IPS-11a (cell line): ENCODE results near the gene TYW3.

Experiments used
- H3K4me3 ChIP-seq: one replicate; pipeline ENCODE4 v1.5.1; 2013; ENCODE audit warnings: low read depth, low read length, control low read depth

Gene TYW3

DNA sequence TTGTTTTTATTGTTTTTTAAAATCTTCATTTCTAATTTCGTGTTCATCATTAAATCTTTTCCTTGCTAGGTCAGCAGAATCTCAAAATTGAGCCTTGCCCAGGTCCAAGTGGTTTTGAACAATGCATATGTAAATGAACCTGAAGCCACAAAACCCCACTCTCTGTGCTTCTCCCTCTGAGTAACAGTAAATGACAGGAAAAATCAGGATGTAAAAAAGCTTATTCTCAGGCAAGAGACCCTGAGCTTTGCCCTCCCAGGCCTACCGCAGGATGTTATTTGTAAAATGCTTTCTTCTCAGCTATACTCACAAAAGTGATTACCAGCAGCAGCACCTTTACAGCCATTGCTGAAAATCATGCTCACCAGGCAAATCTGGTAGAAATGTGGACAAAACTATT is 47.6 kb downstream of the TYW3 start:
- H3K4me3 ChIP-seq: no peak overlapping the region

DNA sequence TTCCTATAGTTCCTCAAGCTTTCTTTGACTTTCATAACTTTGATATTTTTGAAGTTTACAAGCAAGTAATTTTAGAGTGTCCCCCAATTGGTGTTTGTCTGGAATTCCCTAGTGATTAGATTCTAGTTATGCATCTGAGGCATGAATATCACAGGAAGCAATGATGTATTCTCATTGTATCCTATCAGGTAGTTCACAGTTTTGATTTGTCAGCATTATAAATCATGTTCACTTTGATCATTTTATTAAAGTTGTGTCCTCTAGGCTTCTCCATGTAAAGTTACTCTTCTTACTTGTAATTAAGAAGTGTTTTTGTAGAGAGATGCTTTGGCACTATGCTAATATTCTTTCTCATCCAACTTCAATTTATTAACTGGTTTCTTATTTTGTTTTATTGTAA is 53.0 kb downstream of the TYW3 start:
- no peak overlapping the region for H3K4me3 ChIP-seq

DNA sequence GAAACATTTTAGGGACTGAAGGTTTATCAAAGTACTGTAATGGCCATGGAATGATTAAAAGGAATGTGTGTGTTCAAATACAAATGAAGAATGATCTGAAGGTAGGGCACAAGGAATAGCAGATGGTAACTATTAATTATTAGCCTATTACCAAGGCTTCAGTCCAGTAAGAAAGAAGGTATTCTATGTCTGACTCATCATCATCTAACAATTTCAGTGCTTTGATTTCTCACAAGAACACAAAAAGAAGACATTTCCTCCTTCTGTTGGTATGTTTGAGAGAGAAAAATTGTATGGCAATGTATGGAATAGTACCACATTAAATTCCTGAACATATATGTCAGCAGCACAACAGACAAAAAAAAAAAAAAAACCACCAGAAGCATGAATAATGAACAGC is 57.5 kb downstream of the TYW3 start:
- no peak overlapping the region for H3K4me3 ChIP-seq

DNA sequence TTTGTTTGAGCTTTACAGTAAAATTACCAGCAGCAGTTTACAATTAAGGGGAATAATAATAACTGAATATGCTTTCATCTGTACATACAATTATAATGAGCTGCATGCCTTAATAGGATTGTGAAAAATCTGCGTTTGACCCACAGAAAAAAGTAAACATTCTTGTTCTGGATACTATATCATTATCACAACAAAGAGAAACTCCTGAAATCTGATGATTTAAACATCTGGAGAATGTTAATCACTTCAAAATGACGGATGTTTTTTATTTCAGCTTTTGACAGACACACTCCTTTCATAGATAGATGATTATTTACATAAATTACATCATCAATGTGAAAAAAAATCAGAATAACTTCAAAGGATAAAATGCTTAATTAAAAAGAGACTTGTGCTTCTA is 58.5 kb downstream of the TYW3 start:
- no peak overlapping the region for H3K4me3 ChIP-seq

DNA sequence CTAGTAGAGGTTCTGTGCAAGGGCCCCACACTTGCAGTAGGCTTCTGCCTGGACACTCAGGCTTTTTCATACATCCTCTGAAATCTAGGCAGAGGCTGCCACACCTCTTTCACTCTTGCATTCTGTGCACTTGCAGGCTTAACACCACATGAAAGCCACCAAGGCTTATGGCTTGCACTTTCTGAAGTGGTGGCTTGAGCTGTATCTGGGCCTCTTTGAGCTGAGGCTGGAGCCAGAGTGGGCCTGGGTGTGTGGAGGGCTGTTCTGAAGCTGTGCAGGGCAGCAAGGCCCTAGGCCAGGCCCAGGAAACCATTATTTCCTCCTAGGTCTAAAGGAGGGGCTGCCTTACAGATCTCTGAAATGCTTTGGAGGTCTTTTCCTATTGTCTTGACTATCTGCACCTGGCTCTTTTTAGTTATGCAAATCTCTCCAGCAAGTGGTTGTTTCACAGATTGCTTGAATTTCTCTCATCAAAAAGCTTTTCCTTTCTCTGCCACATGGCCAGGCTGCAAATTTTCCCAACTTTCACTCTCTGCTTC is 66.2 kb downstream of the TYW3 start:
- H3K4me3 ChIP-seq: no peak overlapping the region

DNA sequence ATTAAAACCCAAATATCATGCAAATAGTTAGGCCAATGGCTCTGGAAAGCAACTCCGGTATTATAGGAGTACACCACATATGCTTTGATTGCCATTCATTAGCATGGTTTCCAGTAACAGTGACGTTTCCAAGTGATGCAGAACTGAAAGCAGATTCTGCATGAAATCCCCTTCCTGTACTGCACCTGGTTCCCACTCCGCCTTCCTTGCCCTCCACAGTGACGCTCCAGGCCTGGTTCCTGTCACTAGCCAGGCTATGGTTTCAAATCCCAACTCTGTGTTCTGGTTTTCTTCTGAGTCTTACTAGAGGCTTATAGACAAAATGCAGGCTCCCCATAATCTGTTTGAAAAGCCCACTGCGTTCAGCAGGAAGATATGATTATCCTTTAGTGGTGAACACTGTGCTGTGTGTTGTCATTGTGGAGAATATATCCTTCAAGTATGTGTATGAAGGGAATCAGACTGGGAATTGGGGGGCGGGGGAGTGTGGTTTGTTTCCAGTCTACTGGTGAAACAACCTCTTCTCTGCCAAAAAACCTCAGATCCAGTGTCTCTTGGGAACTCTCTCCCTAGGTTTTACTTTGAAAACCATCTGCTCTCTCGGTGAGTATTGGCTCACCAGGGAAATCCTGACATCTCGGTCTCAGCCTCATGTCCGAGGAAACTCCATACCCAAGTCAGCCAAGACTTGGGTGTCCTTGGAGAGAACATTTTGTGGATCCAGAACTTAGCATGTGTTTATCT is 78.7 kb downstream of the TYW3 start:
- no peak overlapping the region for H3K4me3 ChIP-seq

DNA sequence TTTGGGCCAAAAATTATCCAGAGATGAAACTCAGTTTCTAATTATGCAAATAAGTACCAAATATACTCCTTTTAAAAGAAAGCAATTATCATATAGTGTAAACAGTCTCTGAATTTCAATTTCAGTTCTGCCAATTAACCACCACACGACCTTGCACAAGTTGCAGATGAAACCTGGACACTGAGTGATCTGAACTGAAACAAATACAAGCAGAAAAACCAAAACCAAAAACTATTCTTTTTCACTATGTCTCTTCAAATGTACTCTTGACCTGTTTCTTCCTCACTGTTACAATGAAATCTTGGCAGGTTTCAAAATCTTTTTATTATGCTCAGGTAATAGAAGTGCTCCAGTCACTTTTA is 79.2 kb downstream of the TYW3 start:
- no peak overlapping the region for H3K4me3 ChIP-seq
